Dedifferentiated amniotic fluid mesenchymal stem cell (primary cell): ENCODE results near the gene SLAMF8.
A peak's percentile ranks its signal among the peaks of the same experiment; 100 is the strongest.

Experiments
- DNase-seq: peaks from one replicate; pipeline ENCODE4 v3.0.0-alpha.2; 2016; ENCODE audit errors: extremely low spot score

SLAMF8 gene

GRCh38 chr1:159870704-159871103 is 44.0 kb downstream of the SLAMF8 start:
- DNase-seq, result no peak

- no peak for DNase-seq
Observed at GRCh38 chr1:159872891-159873290, 46.2 kb downstream of the SLAMF8 start.

GRCh38 chr1:159873530-159874143 is 47.0 kb downstream of the SLAMF8 start:
- DNase-seq, result no peak

GRCh38 chr1:159877695-159878444 is 51.2 kb downstream of the SLAMF8 start:
- DNase-seq, result no peak

GRCh38 chr1:159879136-159879535 is 52.5 kb downstream of the SLAMF8 start:
- DNase-seq, result no peak

GRCh38 chr1:159879977-159880376 is 53.3 kb downstream of the SLAMF8 start:
- peak; percentile 35 for DNase-seq

GRCh38 chr1:159880430-159880829 is 53.8 kb downstream of the SLAMF8 start:
- no peak for DNase-seq

- DNase-seq, result peak; percentile 51
Observed at GRCh38 chr1:159881622-159882526, 55.2 kb downstream of the SLAMF8 start.

- DNase-seq, result no peak
Observed at GRCh38 chr1:159882527-159882862, 55.8 kb downstream of the SLAMF8 start.

- no peak for DNase-seq
Observed at GRCh38 chr1:159883134-159883533, 56.5 kb downstream of the SLAMF8 start.

GRCh38 chr1:159884296-159884695 is 57.6 kb downstream of the SLAMF8 start:
- DNase-seq, result no peak
